D721Med (cell line): ENCODE results near the gene SLIT1.

ENCODE experiments used
- DNase-seq: peaks from one replicate; pipeline ENCODE4 v3.0.0; 2011; ENCODE audit warnings: low spot score; ENCODE audit not compliant: insufficient read length
- FAIRE-seq: peaks from 2 replicates; lab custom pipeline; 2011; peaks lifted over from hg19 to GRCh38; lab: Jason Lieb, UNC
- TF ChIP-seq, protein P1 (sequence below): IDR thresholded peaks from 2 replicates; pipeline ENCODE4 v1.5.1; 2012; ENCODE audit warnings: mild to moderate bottlenecking, control low read depth; ENCODE audit not compliant: insufficient read depth; ENCODE audit errors: missing control alignments

SLIT1 gene

DNA sequence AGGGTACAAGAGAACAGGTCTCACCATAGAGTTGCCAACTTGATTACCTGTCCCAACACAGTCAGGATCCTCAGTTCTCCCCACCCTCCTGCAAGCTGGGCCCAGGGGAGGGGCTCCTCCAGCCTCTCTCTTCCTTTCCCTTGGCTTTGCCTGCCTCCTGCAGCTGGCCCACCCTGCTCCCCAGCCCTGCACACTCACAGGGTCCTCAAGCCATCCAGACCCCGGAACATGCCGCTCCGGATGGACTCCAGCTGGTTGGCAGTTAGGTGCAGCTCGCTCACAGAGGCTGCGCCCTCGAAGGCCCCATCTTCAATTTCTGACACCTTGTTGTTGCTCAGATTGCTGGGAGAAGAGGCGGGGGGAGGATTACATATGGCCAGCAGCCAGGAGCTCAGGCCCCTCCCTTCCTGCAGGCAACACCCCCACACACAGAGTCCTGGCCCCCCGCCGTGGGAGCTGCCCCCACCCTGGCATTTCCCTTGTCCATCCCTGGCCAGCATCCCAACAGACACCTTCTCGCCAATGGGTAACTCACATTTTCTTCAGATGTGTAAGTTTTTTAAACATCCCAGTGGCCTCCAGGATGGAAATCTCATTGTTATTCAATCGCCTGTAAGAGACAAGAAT lies 139.2 kb downstream of the SLIT1 start:
- TF ChIP-seq, protein P1, sequence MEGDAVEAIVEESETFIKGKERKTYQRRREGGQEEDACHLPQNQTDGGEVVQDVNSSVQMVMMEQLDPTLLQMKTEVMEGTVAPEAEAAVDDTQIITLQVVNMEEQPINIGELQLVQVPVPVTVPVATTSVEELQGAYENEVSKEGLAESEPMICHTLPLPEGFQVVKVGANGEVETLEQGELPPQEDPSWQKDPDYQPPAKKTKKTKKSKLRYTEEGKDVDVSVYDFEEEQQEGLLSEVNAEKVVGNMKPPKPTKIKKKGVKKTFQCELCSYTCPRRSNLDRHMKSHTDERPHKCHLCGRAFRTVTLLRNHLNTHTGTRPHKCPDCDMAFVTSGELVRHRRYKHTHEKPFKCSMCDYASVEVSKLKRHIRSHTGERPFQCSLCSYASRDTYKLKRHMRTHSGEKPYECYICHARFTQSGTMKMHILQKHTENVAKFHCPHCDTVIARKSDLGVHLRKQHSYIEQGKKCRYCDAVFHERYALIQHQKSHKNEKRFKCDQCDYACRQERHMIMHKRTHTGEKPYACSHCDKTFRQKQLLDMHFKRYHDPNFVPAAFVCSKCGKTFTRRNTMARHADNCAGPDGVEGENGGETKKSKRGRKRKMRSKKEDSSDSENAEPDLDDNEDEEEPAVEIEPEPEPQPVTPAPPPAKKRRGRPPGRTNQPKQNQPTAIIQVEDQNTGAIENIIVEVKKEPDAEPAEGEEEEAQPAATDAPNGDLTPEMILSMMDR, result no peak

DNA sequence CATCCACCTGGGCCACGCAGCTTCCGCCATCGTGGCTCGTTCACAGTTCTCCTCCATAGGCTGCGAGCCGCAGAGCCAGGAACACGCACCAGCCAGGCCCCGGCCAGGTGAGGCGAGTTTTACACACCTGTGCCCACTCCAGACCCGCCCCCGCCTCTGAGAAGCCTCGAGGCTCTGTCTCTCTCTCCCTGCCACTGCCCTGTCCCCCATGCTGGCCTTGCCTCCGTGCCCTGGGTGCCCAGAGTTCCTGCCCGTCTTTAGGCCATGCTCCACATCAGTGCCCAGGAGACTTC lies 142.2 kb downstream of the SLIT1 start:
- no peak for DNase-seq
- TF ChIP-seq, protein P1, result no peak
- FAIRE-seq, result no peak

More for the DNA sequence above, 139.2 kb downstream of the SLIT1 start:
- DNase-seq (no peak), FAIRE-seq (no peak)

DNA sequence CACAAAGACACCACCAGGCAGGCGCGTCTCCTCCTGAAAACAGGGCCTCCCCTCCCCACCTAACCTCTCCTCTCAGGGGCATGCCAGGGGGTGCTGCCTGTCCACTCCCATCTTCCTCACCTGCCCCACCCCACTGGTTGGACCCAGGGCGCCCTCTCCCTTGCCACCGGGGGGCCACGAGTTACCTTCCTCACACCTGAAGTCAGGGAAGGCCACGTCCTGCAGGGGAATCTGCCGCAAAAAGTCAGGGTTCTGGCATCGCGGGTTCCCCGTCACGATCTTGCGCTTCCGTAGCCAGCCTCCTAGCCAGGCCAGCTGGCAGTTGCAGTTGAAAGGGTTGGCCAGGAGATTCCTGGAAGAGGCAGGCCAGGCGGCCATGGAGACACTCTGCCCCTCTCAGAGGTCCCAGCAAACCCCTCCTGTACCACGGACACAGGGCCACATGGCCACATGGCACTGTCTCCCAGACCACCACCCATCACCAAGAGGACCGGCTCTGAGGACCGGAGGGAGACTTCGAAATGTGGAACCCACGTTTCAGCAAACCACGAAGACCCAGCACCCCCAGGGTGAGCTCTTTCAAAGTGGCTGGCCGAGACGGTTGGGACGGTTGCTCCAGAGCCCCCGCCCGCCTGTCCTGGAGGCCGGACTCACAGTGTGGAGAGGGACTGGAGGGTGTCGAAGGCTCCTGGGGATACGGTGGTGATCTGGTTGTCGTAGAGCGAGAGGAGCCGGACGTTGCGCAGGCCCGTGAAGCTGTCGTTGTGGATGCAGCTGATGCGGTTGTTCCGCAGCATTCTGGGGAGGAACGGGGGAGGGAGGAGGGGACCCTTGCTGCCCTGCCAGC lies 142.8 kb downstream of the SLIT1 start:
- FAIRE-seq (no peak), DNase-seq (no peak)
- TF ChIP-seq, protein P1, result no peak

DNA sequence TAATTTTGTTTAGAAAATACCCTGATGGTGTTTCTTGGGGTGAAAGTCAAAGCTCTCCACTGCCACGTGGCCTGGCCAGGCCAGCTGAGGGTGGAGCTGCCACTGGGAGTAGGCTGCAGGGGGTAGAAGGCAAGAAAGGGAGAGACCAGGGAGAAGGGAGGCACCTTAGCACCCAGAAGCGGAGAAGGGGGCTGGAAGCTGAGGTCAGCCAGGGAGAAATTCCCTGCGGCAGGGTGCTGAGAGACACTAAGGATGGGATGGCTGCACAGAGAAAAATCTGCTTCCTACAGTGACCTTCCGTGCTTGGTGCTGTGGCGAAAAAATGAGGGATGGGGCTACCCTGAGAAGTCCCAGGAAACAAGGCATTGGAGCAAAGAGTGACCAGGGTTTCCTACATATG lies 143.7 kb downstream of the SLIT1 start:
- TF ChIP-seq, protein P1, result no peak
- FAIRE-seq, result no peak

DNA sequence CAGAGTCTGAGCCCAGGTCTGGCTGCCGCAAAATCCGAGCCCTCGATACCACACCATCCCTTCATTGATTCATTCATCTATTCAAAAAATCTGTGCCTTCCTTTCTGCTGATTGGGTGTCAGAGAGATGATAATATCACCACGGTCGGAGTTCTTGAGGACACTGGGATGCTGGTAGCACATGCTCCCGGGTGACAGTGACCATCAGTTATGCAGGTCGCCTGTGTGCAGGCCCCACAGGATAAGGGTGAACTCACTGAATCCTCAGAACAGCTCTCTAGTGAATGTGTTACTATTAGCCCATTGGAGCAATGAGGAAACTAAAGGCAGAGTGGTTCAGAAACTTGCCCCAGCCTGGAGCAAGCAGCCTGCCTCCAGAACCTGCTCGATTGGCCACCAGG lies 145.1 kb downstream of the SLIT1 start:
- TF ChIP-seq, protein P1, result no peak
- no peak for FAIRE-seq

More for the DNA sequence above, 143.7 kb downstream of the SLIT1 start:
- DNase-seq, result no peak

DNA sequence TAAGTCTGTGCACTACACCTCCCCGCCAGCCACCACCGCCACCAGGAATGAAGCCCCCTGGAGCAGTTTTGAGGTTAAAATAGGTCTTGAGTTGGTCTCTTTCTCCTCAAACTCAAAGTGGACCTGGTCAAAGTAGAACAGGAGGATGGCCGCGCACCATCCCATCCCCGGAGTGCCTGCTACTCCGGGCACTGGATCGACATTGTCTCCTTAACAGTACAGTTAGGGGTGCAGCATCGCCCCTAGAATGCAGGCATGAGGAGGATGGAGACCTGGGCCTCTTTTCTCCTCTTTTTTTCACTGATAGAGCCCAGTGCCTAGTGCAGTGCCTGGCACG lies 145.5 kb downstream of the SLIT1 start:
- FAIRE-seq (no peak), DNase-seq (no peak)
- TF ChIP-seq, protein P1, result no peak

More for the DNA sequence above, 145.1 kb downstream of the SLIT1 start:
- no peak for DNase-seq
